Stomach (tissue), 9 donors: ENCODE measurements around the gene NDOR1. TPM values are rescaled to one million over a fixed set of nuclear protein-coding genes. Genes with fewer than 3 reads are reported as not detected.

Experiments
- DNase-seq, 2 donors: peaks; one replicate each; pipeline versions ENCODE4 v3.0.0 to v3.0.0-alpha.2; 2013 to 2019
- H3K27ac ChIP-seq, 5 donors: fragments of 200-600 bp in 4 of 5; sonication (generic) in 4 of 5; one replicate each; pipeline ENCODE4 v1.5.1; 2013 to 2019; ENCODE audit warnings: mild to moderate bottlenecking in 1 of 5, moderate library complexity in 1 of 5
- H3K27me3 ChIP-seq, 3 donors: fragments of 200-600 bp; sonication (generic); one replicate each; pipeline ENCODE4 v1.5.1; 2017 to 2019; ENCODE audit warnings: mixed run types in 1 of 3
- H3K36me3 ChIP-seq, 4 donors: fragments of 200-600 bp; sonication (generic); 1 replicate in 3 of 4; 2 replicates in 1 of 4; pipeline ENCODE4 v1.5.1; 2016 to 2019
- H3K4me1 ChIP-seq, 4 donors: fragments of 200-600 bp; sonication (generic); one replicate each; pipeline ENCODE4 v1.5.1; 2016 to 2019
- H3K4me3 ChIP-seq, 4 donors: fragments of 200-600 bp; sonication (generic) in 3 of 4; one replicate each; pipeline ENCODE4 v1.5.1; 2016 to 2019; ENCODE audit warnings: mild to moderate bottlenecking in 1 of 4
- H3K9me3 ChIP-seq, 4 donors: fragments of 200-600 bp; sonication (generic); one replicate each; pipeline ENCODE4 v1.5.1; 2016 to 2019
- EP300 ChIP-seq: sonication (generic); formaldehyde crosslinking; IDR thresholded peaks from one replicate; pipeline ENCODE4 v1.6.1; 2017; ENCODE audit warnings: antibody characterized with exemption
- POLR2A ChIP-seq, 4 donors: fragments of 450-650 bp; IDR thresholded peaks; one replicate each; pipeline ENCODE4 v1.6.1; 2016; ENCODE audit warnings: antibody characterized with exemption in 4 of 4, control low read depth in 2 of 4, mild to moderate bottlenecking in 1 of 4, moderate library complexity in 1 of 4
- POLR2AphosphoS5 ChIP-seq, 3 donors: sonication (generic); formaldehyde crosslinking; IDR thresholded peaks; one replicate each; pipeline ENCODE4 v1.6.1; 2016; ENCODE audit warnings: antibody characterized with exemption in 3 of 3
- WGBS, 5 donors: extraction: QIAGEN DNeasy Blood & Tissue Kit in 3 of 5; methylation state at CpG; one replicate each; pipeline versions ENCODE4 v1.1.5 to v1.1.7; 2013 to 2018; 5-methylcytosine and 5-hydroxymethylcytosine counted together
- intact Hi-C: fragments of 100-400 bp; cut with DNase I; formaldehyde crosslinking; loops from one replicate; pipeline ENCODE4 v1.15.1; 2023; ENCODE audit warnings: low total_unique reads
- polyA plus RNA-seq, 3 donors: library from polyadenylated mRNA; stranded (reverse); fragments of 200-250 nt; gene quantifications; one replicate each; pipeline ENCODE4 v1.2.3, GENCODE V29; 2013
- total RNA-seq, 5 donors: library from RNA; depleted of rRNA; stranded (reverse); fragments of >200 nt; gene quantifications; one replicate each; pipeline versions ENCODE4 v1.1.0 to v1.2.3, GENCODE V29; 2014 to 2016
- TF ChIP-seq, protein P1 (sequence below), 7 experiments: fragments of 450-650 bp in 4 of 7; fragments of 200-600 bp in 3 of 7; sonication (generic) in 3 of 7; IDR thresholded peaks; one replicate each; pipeline ENCODE4 v1.5.1; 2016 to 2019; ENCODE audit warnings: antibody characterized with exemption in 7 of 7, control low read depth in 2 of 7, mild to moderate bottlenecking in 1 of 7
- donor health status: healthy with polysubstance abuse.
- donor health status: Bipolar disorder and iron deficiency.
- donor health status: healthy.

NDOR1 gene
- total and polyA plus RNA-seq, 8 donors: 0.89 to 105 (median 7.9) TPM

DNA sequence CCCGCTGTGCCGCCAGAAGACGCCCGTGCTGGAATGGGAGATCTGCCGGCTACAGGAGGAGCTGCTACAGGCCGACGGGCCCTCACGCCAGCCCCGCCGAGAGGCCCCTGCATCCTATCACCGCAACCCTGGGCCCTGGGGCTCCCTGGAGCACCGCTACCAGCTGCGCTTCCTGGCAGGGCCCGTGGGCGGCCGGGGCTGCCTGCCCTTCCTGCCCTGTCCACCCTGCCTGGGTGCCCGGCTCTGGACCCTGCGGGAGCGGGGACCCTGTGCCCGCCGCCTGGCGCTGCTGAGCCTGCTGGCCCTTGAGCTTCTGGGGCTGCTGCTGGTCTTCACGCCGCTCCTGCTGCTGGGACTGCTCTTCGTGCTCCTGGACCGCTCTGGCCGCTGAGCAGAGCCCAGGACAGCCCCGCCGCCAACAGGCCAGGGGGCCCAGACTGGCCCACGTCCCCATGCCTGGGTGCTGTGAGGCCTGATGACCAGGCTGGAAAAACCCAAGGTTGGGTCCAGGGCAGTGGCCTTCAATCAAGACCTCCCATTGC lies 12.8 kb downstream of the NDOR1 start:
- intact Hi-C loops: no loop called here
- Histone ChIP-seq H3K27me3 (peaks cover 0 to 14% (median 0%) of the 10 kb centered on the region in 3 donors), H3K4me3 (peak overlapping the region; percentile 36 to 46 (median 42)), H3K27ac (peak overlapping the region; percentile 87 to 91 (median 89)), H3K36me3 (peaks cover 10 to 34% (median 19%) of the 10 kb centered on the region in 4 donors), H3K9me3 (no peaks in the 10 kb centered on the region), H3K4me1 (peaks cover 34 to 65% (median 63%) of the 10 kb centered on the region in 4 donors)
- 45 to 73% (median 50%) methylated on average over 7 to 30 of the region's 30 CpGs for WGBS, 5 donors
- DNase-seq: no peak
- no peak for TF ChIP-seq POLR2AphosphoS5 (IDR thresholded peaks at IDR 0.05)
- TF ChIP-seq POLR2A (IDR thresholded peaks at IDR 0.05): no peak
- no peak for TF ChIP-seq EP300
- TF ChIP-seq, protein P1, sequence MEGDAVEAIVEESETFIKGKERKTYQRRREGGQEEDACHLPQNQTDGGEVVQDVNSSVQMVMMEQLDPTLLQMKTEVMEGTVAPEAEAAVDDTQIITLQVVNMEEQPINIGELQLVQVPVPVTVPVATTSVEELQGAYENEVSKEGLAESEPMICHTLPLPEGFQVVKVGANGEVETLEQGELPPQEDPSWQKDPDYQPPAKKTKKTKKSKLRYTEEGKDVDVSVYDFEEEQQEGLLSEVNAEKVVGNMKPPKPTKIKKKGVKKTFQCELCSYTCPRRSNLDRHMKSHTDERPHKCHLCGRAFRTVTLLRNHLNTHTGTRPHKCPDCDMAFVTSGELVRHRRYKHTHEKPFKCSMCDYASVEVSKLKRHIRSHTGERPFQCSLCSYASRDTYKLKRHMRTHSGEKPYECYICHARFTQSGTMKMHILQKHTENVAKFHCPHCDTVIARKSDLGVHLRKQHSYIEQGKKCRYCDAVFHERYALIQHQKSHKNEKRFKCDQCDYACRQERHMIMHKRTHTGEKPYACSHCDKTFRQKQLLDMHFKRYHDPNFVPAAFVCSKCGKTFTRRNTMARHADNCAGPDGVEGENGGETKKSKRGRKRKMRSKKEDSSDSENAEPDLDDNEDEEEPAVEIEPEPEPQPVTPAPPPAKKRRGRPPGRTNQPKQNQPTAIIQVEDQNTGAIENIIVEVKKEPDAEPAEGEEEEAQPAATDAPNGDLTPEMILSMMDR (IDR thresholded peaks at IDR 0.05): no peak

GRCh38 chr9:137218754-137219271 lies 13.3 kb downstream of the NDOR1 start:
- H3K4me1 ChIP-seq: peaks cover 34 to 68% (median 65%) of the 10 kb centered on the region in 4 donors
- peak overlapping the region; percentile 87 to 91 (median 89) for H3K27ac ChIP-seq
- no peaks in the 10 kb centered on the region for H3K9me3 ChIP-seq
- peak overlapping the region; percentile 36 to 46 (median 42) for H3K4me3 ChIP-seq
- WGBS, 5 donors: 24 to 46% (median 35%) methylated on average over 3 to 12 of the region's 12 CpGs
- DNase-seq: peak; percentile 86 to 89
- peak in 2 of 4 donors; percentile 11 to 45 for TF ChIP-seq POLR2A (IDR thresholded peaks at IDR 0.05)
- TF ChIP-seq POLR2AphosphoS5 (IDR thresholded peaks at IDR 0.05): peak in 2 of 3 donors; percentile 90 to 93
- no peak for TF ChIP-seq EP300
- TF ChIP-seq, protein P1 (IDR thresholded peaks at IDR 0.05): no peak
- peaks cover 0 to 14% (median 0%) of the 10 kb centered on the region in 3 donors for H3K27me3 ChIP-seq
- intact Hi-C loops: no loop called here
- H3K36me3 ChIP-seq: peaks cover 10 to 29% (median 19%) of the 10 kb centered on the region in 4 donors

GRCh38 chr9:137219757-137220316 lies 14.3 kb downstream of the NDOR1 start:
- Histone ChIP-seq H3K27me3 (peaks cover 0 to 14% (median 0%) of the 10 kb centered on the region in 3 donors), H3K27ac (peak overlapping the region in 3 of 5 donors; percentile 16 to 40 (median 18)), H3K9me3 (no peaks in the 10 kb centered on the region), H3K4me1 (peaks cover 44 to 78% (median 75%) of the 10 kb centered on the region in 4 donors), H3K36me3 (peaks cover 4 to 20% (median 15%) of the 10 kb centered on the region in 4 donors), H3K4me3 (peak overlapping the region in 1 of 4 donors; percentile 9)
- TF ChIP-seq EP300: no peak
- 68 to 93% (median 87%) methylated on average over 3 to 10 of the region's 10 CpGs for WGBS, 5 donors
- DNase-seq: no peak
- intact Hi-C loops: no loop called here

DNA sequence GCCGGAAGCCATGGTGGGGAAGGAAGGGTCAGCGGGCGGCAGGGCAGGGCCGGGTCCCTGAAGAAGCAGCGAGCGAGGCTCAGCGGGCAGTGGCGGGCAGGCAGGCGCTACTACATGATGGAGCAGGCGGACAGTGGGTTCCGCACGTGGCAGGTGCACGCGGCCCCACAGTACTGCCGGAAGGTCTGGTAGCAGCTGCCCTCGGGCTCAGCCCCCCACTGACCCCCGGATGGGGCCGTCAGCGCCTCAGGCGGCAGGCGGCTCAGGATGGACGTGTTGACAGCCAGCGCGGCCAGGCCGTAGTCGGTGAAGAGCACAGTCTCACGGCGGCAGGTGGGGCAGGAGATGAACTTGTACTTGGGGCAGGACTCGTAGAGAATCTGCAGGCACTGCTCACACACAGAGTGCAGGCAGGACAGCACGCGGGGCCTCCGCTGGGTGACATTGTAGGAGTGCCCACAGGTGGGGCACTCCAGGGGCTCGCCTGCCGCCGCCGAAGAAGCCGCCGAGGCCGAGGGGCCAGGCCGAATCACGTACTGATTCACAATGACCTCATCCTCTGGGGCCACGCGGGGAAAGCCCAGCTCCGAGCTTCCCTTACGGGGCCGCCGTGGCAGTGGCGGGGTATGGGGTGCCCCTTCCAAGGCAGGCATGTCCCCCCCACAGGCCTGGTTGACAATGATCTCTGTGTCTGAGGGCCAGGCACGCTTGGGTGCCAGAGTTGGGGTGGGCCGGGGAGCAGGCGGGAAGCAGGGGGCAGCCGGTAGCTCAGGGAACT lies 15.0 kb downstream of the NDOR1 start:
- Histone ChIP-seq H3K9me3 (no peaks in the 10 kb centered on the region), H3K27ac (peak overlapping the region in 2 of 5 donors; percentile 16 to 64), H3K4me3 (peak overlapping the region in 1 of 4 donors; percentile 1), H3K27me3 (peaks cover 0 to 14% (median 0%) of the 10 kb centered on the region in 3 donors), H3K4me1 (peaks cover 45 to 85% (median 82%) of the 10 kb centered on the region in 4 donors), H3K36me3 (peaks cover 0 to 13% (median 8%) of the 10 kb centered on the region in 4 donors)
- intact Hi-C loops: no loop called here
- WGBS, 5 donors: 87 to 89% (median 89%) methylated on average over 24 to 52 of the region's 52 CpGs
- peak in 1 of 2 donors; percentile 32 for DNase-seq
- TF ChIP-seq, protein P1 (IDR thresholded peaks at IDR 0.05): no peak
- TF ChIP-seq EP300 (no peak), POLR2AphosphoS5 (IDR thresholded peaks at IDR 0.05) (no peak), POLR2A (IDR thresholded peaks at IDR 0.05) (no peak)
